Panc1 (cell line): Measurements from ENCODE around the gene MSANTD2. TPM values are rescaled to one million over a fixed set of nuclear protein-coding genes. Genes with fewer than 3 reads are reported as not detected.

Experiments
- ATAC-seq: fragments of 200-7000 bp; cut with Tn5 transposase; 2 replicates; pipeline ENCODE4 v1.9.1; 2020; ENCODE audit warnings: mild to moderate bottlenecking, moderate library complexity
- BruUV-seq: library from RNA; stranded (reverse); fragments of 400-500 nt; replicated peaks from 2 replicates; lab custom pipeline; 2021; lab: Mats Ljungman, UMichigan
- CTCF ChIA-PET: fragments of 300-600 bp; sonication (Branson Sonifier 250); formaldehyde crosslinking; loops from one replicate; lab custom pipeline; 2022; ENCODE audit warnings: antibody characterized with exemption; lab: Charles Lee
- POLR2A ChIA-PET: fragments of 300-600 bp; sonication (Branson Sonifier 250); formaldehyde crosslinking; loops from one replicate; lab custom pipeline; 2022; ENCODE audit warnings: antibody characterized with exemption; lab: Charles Lee
- DNase-seq: peaks from one replicate; pipeline ENCODE4 v3.0.0-alpha.2; 2010; ENCODE audit warnings: low read depth, low spot score
- H3K27ac ChIP-seq: 2 replicates; pipeline ENCODE4 v1.5.1; 2011; ENCODE audit warnings: mild to moderate bottlenecking, low read length, inconsistent platforms
- H3K27me3 ChIP-seq: fragments of 200-500 bp; sonication (Bioruptor generic); 2 replicates; pipeline ENCODE4 v1.6.0; 2014; ENCODE audit warnings: low read length, inconsistent platforms; ENCODE audit not compliant: control insufficient read depth, insufficient read depth
- H3K36me3 ChIP-seq: fragments of 200-500 bp; sonication (Bioruptor generic); 2 replicates; pipeline ENCODE4 v1.5.1; 2014; ENCODE audit warnings: inconsistent platforms, mild to moderate bottlenecking, low read length, moderate library complexity; ENCODE audit not compliant: control insufficient read depth, insufficient read depth
- H3K4me1 ChIP-seq: 2 replicates; pipeline ENCODE4 v1.5.1; 2011; ENCODE audit warnings: inconsistent platforms, mild to moderate bottlenecking, low read length, moderate library complexity; ENCODE audit not compliant: control insufficient read depth, insufficient read depth
- H3K4me3 ChIP-seq, 2 experiments: 2 replicates each; pipeline ENCODE4 v1.5.1; 2011 to 2012; ENCODE audit warnings: low read depth in 2 of 2, low read length in 2 of 2, mild to moderate bottlenecking in 2 of 2, inconsistent platforms in 1 of 2, moderate library complexity in 1 of 2
- H3K9me3 ChIP-seq: fragments of 200-500 bp; sonication (Bioruptor generic); 2 replicates; pipeline ENCODE4 v1.5.1; 2014; ENCODE audit warnings: low read depth, mild to moderate bottlenecking, inconsistent platforms, low read length, moderate library complexity; ENCODE audit not compliant: control insufficient read depth, insufficient read depth
- CTCF ChIP-seq: fragments of 450-650 bp; IDR thresholded peaks from 2 replicates; pipeline ENCODE4 v1.5.1; 2017; ENCODE audit warnings: mild to moderate bottlenecking
- POLR2AphosphoS5 ChIP-seq: IDR thresholded peaks from 2 replicates; pipeline ENCODE4 v1.6.1; 2012; ENCODE audit warnings: mild to moderate bottlenecking, low read depth, low read length, moderate library complexity
- REST ChIP-seq, 2 experiments: IDR thresholded peaks; 2 replicates each; pipeline ENCODE4 v1.6.1; 2011 to 2012; ENCODE audit warnings: low read depth in 2 of 2, control low read depth in 1 of 2, low read length in 1 of 2, mild to moderate bottlenecking in 1 of 2, moderate library complexity in 1 of 2; ENCODE audit not compliant: insufficient read depth in 1 of 2
- SIN3A ChIP-seq: IDR thresholded peaks from 2 replicates; pipeline ENCODE4 v1.6.1; 2012; ENCODE audit warnings: low read depth, mild to moderate bottlenecking, low read length, moderate library complexity, borderline replicate concordance; ENCODE audit not compliant: insufficient read depth
- TCF7L2 ChIP-seq: IDR thresholded peaks from 2 replicates; pipeline ENCODE4 v1.6.1; 2011; ENCODE audit warnings: mild to moderate bottlenecking, low read depth, low read length, inconsistent platforms
- in situ Hi-C: cut with HindIII; loops from 2 replicates; pipeline ENCODE4 v1.10.0; 2016; ENCODE audit warnings: low sequenced_read_pairs, low pct_unique_long_range_greater_than_20kb
- intact Hi-C: fragments of 100-400 bp; cut with micrococcal nuclease; formaldehyde crosslinking; loops from one replicate; pipeline ENCODE4 v1.10.0; 2022; ENCODE audit not compliant: unreplicated experiment
- total RNA-seq: library from RNA; stranded (reverse); gene quantifications from one replicate; pipeline ENCODE4 v1.2.1, GENCODE V29; 2021; ENCODE audit not compliant: unreplicated experiment

MSANTD2 gene
- total RNA-seq, 1 experiment from 2014 or later = 20.5 TPM

DNA sequence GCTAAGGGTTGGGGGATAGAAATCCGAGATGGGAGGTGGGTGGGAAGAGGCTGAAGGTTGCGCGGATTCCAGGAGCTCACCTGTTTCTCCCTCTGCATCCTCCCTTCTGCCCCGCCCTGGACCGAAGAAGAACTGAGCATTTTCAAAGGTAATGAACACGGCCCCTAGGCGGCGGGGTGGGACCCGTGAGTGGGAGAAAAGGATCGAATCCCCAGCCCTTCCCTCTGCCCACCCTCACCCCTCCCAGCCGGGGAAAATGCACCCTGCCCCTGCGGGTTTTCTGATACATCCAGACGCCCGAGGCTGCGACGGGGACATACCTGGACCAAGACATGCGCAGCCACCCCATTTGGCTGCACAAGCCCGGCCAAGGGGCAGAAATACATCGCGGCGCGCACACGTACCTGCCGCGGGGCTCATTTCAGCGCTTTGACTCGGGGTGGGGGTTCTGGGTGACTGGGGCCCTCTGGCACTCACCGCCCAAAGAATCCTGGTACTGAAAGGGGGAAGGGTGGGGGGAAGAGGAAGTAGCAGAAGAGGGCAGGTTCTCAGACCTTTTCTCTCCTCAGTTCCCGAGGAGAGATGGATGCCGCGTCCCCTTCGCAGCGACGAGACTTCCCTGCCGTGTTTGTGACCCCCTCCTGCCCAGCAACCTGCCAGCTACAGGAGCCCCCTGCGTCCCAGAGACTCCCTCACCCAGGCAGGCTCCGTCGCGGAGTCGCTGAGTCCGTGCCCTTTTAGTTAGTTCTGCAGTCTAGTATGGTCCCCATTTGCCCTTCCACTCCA is 54.2 kb downstream of the MSANTD2 start:
- no peak for TF ChIP-seq POLR2AphosphoS5
- TF ChIP-seq SIN3A = no peak
- no peak for TF ChIP-seq TCF7L2
- peak; percentile 39; the same call in 1 of the 2 replicates for TF ChIP-seq CTCF
- no peak for TF ChIP-seq REST (IDR thresholded peaks at IDR 0.05; ENCODE audit: insufficient read depth in 1 of 2, low read depth in 2 of 2, low read length in 1 of 2)
- ChIA-PET CTCF (interaction anchor here (0.6 to 1.3 kb wide), 5 partner anchors 12 to 1666 kb away, joined by 3 to 7 read pairs (median 3); no protein-coding TSS in a partner anchor), POLR2A (no interaction called here)
- H3K4me1 ChIP-seq = peaks cover 4% of the 10 kb centered on the region; the same call in 1 of the 2 replicates
- in situ Hi-C loops = no loop called here
- no peaks in the 10 kb centered on the region for H3K9me3 ChIP-seq
- BruUV-seq = no TSS peak
- H3K27me3 ChIP-seq = peaks cover 31% of the 10 kb centered on the region
- DNase-seq = no peak
- no peaks in the 10 kb centered on the region for H3K36me3 ChIP-seq
- ATAC-seq = peak; percentile 58
- intact Hi-C loops = loop anchor here (5.0 kb wide), 1 partner anchor 79 kb away; no protein-coding TSS in a partner anchor
- peak overlapping the region; percentile 48 to 80 for H3K4me3 ChIP-seq
- no peak overlapping the region for H3K27ac ChIP-seq

DNA sequence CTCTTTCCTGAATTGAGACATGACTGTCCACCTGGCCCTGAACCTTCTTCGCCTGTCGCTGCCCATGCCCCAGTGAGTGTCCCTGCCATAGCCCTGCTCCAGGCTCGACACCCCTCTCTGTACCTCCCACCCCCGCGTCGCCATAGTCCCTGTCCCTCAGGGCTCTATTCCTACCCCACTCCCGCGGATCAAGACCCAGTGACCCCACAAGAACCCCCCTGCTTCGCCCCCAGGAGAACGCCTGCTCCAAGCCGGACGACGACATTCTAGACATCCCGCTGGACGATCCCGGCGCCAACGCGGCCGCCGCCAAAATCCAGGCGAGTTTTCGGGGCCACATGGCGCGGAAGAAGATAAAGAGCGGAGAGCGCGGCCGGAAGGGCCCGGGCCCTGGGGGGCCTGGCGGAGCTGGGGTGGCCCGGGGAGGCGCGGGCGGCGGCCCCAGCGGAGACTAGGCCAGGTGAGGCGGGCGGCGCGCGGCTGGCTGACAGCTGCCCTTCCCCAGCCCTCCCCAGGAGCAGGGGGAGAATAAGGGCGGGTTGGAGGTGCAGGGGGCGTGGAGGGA is 54.9 kb downstream of the MSANTD2 start:
- intact Hi-C loops = loop anchor here (5.0 kb wide), 1 partner anchor 78 kb away; no protein-coding TSS in a partner anchor
- ChIA-PET POLR2A (no interaction called here), CTCF (interaction anchor here (0.8 kb wide), 1 partner anchor 19 kb away, joined by 3 read pairs; no protein-coding TSS in a partner anchor)
- in situ Hi-C loops = no loop called here
- TF ChIP-seq REST (IDR thresholded peaks at IDR 0.05; ENCODE audit: insufficient read depth in 1 of 2, low read depth in 2 of 2, low read length in 1 of 2) (no peak), POLR2AphosphoS5 (no peak), TCF7L2 (no peak), SIN3A (no peak), CTCF (no peak)
- no TSS peak for BruUV-seq
- ATAC-seq (no peak), DNase-seq (no peak)
- Histone ChIP-seq H3K4me1 (peaks cover 8% of the 10 kb centered on the region), H3K36me3 (no peaks in the 10 kb centered on the region), H3K9me3 (no peaks in the 10 kb centered on the region), H3K27me3 (peaks cover 34% of the 10 kb centered on the region), H3K27ac (no peak overlapping the region), H3K4me3 (peak overlapping the region in 1 of 2 experiments; percentile 80; a peak in 1 of 4 replicates)
